Left lung (tissue), 10 donors: ENCODE measurements around the gene ATP12A. TPM values are rescaled to one million over a fixed set of nuclear protein-coding genes. Genes with fewer than 3 reads are reported as not detected.

Source experiments
- ATAC-seq: fragments of 200-7000 bp; cut with Tn5 transposase; one replicate; pipeline ENCODE4 v1.9.1; 2020; ENCODE audit warnings: moderate library complexity
- DNase-seq, 4 donors: peaks; one replicate each; pipeline ENCODE4 v3.0.0-alpha.2; 2013 to 2020
- H3K27ac ChIP-seq, 2 donors: fragments of 200-600 bp; sonication (generic) in 1 of 2; one replicate each; pipeline versions ENCODE4 v1.5.0 to v1.8.0; 2020 to 2021
- H3K27me3 ChIP-seq, 2 donors: fragments of 200-600 bp; sonication (generic) in 1 of 2; one replicate each; pipeline versions ENCODE4 v1.5.0 to v1.8.0; 2020 to 2021
- H3K36me3 ChIP-seq, 2 donors: fragments of 200-600 bp; sonication (generic) in 1 of 2; one replicate each; pipeline versions ENCODE4 v1.5.0 to v1.8.0; 2020 to 2021
- H3K4me1 ChIP-seq, 2 donors: fragments of 200-600 bp; one replicate each; pipeline ENCODE4 v1.8.0; 2021
- H3K4me3 ChIP-seq, 2 donors: fragments of 200-600 bp; sonication (generic) in 1 of 2; one replicate each; pipeline versions ENCODE4 v1.5.0 to v1.8.0; 2020 to 2021; ENCODE audit warnings: mild to moderate bottlenecking in 1 of 2
- H3K9me3 ChIP-seq, 2 donors: fragments of 200-600 bp; sonication (generic) in 1 of 2; one replicate each; pipeline versions ENCODE4 v1.5.0 to v1.8.0; 2020 to 2021
- CTCF ChIP-seq, 2 donors: fragments of 200-600 bp; sonication (generic) in 1 of 2; IDR thresholded peaks; one replicate each; pipeline versions ENCODE4 v1.5.0 to v1.8.0; 2021; ENCODE audit warnings: antibody characterized with exemption in 2 of 2
- intact Hi-C, 2 donors: fragments of 100-400 bp; cut with DNase I; formaldehyde crosslinking; loops; one replicate each; pipeline versions ENCODE4 v1.11.2 to v1.14.2; 2022
- polyA plus RNA-seq, 6 donors: library from polyadenylated mRNA; unstranded; fragments of 120-200 nt; gene quantifications; one replicate each; pipeline ENCODE4 v1.2.1, GENCODE V29; 2013; ENCODE audit not compliant: insufficient read length in 6 of 6
- total RNA-seq, 2 donors: library from RNA; stranded (reverse); fragmentation: NEBNext Ultra II Directional; extraction: Animal tissue kit (Norgen Biotek cat#: 25700); gene quantifications; one replicate each; pipeline ENCODE4 v1.2.1, GENCODE V29; 2021
- donor health status: DM: no; HTN: yes; CAD: no.
- donor health status: DM: no; HTN: no; CAD: no.

ATP12A gene
- total and polyA plus RNA-seq, 8 donors, result 0.08 to 2.0 (median 0.10) TPM; not detected in 3

GRCh38 chr13:24648271-24648670, 31.9 kb upstream of the ATP12A start:
- no peaks in the 10 kb centered on the region for H3K36me3 ChIP-seq
- no peak for TF ChIP-seq CTCF (IDR thresholded peaks at IDR 0.05)
- ATAC-seq (no peak), DNase-seq (no peak)
- H3K4me1 ChIP-seq, result no peaks in the 10 kb centered on the region
- H3K9me3 ChIP-seq, result no peaks in the 10 kb centered on the region
- H3K4me3 ChIP-seq, result no peak overlapping the region
- H3K27ac ChIP-seq, result no peak overlapping the region
- intact Hi-C loops, result no loop called here
- no peaks in the 10 kb centered on the region for H3K27me3 ChIP-seq

- TF ChIP-seq CTCF (IDR thresholded peaks at IDR 0.05), result no peak
- Histone ChIP-seq H3K4me3 (no peak overlapping the region), H3K4me1 (no peaks in the 10 kb centered on the region), H3K27me3 (no peaks in the 10 kb centered on the region), H3K9me3 (no peaks in the 10 kb centered on the region), H3K27ac (no peak overlapping the region), H3K36me3 (no peaks in the 10 kb centered on the region)
- no peak for ATAC-seq
- DNase-seq, result no peak
- intact Hi-C loops, result no loop called here
Observed at GRCh38 chr13:24648983-24649687, 31.1 kb upstream of the ATP12A start.

- intact Hi-C loops, result no loop called here
- DNase-seq (no peak), ATAC-seq (no peak)
- H3K36me3 ChIP-seq, result no peaks in the 10 kb centered on the region
- TF ChIP-seq CTCF (IDR thresholded peaks at IDR 0.05), result no peak
- no peak overlapping the region for H3K4me3 ChIP-seq
- no peak overlapping the region for H3K27ac ChIP-seq
- no peaks in the 10 kb centered on the region for H3K27me3 ChIP-seq
- H3K9me3 ChIP-seq, result no peaks in the 10 kb centered on the region
- H3K4me1 ChIP-seq, result no peaks in the 10 kb centered on the region
Observed at GRCh38 chr13:24649688-24650043, 30.5 kb upstream of the ATP12A start.

- TF ChIP-seq CTCF (IDR thresholded peaks at IDR 0.05), result no peak
- Histone ChIP-seq H3K27me3 (no peaks in the 10 kb centered on the region), H3K27ac (no peak overlapping the region), H3K9me3 (no peaks in the 10 kb centered on the region), H3K4me1 (no peaks in the 10 kb centered on the region), H3K4me3 (no peak overlapping the region), H3K36me3 (no peaks in the 10 kb centered on the region)
- no peak for ATAC-seq
- intact Hi-C loops, result no loop called here
- no peak for DNase-seq
Observed at GRCh38 chr13:24650161-24650560, 30.0 kb upstream of the ATP12A start.

- Histone ChIP-seq H3K36me3 (no peaks in the 10 kb centered on the region), H3K4me3 (no peak overlapping the region), H3K4me1 (no peaks in the 10 kb centered on the region), H3K27me3 (no peaks in the 10 kb centered on the region), H3K9me3 (no peaks in the 10 kb centered on the region), H3K27ac (no peak overlapping the region)
- intact Hi-C loops, result no loop called here
- DNase-seq, result peak in 1 of 4 donors; percentile 58
- TF ChIP-seq CTCF (IDR thresholded peaks at IDR 0.05), result no peak
- ATAC-seq, result peak; percentile 71
Observed at GRCh38 chr13:24651718-24652345, 28.4 kb upstream of the ATP12A start.
